ENCODE data around the gene ZNF235. TPM values are rescaled to one million over a fixed set of nuclear protein-coding genes. Genes with fewer than 3 reads are reported as not detected.
"Not testable (repeated sequence)": the region's sequence is repeated elsewhere in the genome, so short reads cannot be mapped to it uniquely, and the experiment has no call there.

The ZNF235 gene
- total and polyA plus RNA-seq, 8 donors, result 0.89 to 14.9 (median 1.4) TPM

GRCh38 chr19:44341794-44342193, 37.0 kb upstream of the ZNF235 start:
- Histone ChIP-seq H3K4me3 (no peak overlapping the region), H3K36me3 (peaks cover 14 to 88% (median 63%) of the 10 kb centered on the region in 4 donors), H3K4me1 (no peaks in the 10 kb centered on the region), H3K9me3 (peaks cover 6 to 90% (median 67%) of the 10 kb centered on the region in 4 donors), H3K27ac (no peak overlapping the region), H3K27me3 (no peaks in the 10 kb centered on the region)
- TF ChIP-seq POLR2AphosphoS5 (IDR thresholded peaks at IDR 0.05), result no peak
- no peak for TF ChIP-seq POLR2A (IDR thresholded peaks at IDR 0.05)
- intact Hi-C loops (cut with DNase I; ENCODE audit: low total_unique reads), result no loop called here
- WGBS, 5 donors, result 72 to 87% (median 86%) methylated on average over 2 of the region's 2 CpGs
- no peak for DNase-seq

DNA sequence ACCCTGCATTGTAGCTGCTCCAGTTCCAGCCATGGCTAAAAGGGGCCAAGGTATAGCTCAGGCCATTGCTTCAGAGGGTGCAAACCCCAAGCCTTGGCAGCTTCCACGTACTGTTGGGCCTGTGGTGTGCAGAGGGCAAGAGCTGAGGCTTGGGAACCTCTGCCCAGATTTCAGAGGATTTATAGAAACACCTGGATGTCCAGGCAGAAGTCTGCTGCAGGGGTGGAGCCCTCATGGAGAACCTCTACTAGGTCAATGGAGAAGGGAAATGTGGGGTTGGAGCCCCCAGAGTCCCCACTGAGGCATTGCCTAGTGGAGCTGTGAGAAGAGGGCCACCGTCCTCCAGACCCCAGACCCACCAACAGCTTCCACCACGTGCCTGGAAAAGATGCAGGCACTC, 29.8 kb upstream of the ZNF235 start:
- DNase-seq; H3K27ac ChIP-seq; H3K4me3 ChIP-seq; H3K27me3 ChIP-seq; H3K4me1 ChIP-seq; intact Hi-C loops (cut with DNase I; ENCODE audit: low total_unique reads): not testable (repeated sequence)
- peaks cover 25 to 92% (median 74%) of the 10 kb centered on the region in 4 donors for H3K9me3 ChIP-seq
- H3K36me3 ChIP-seq, result peaks cover 59 to 97% (median 97%) of the 10 kb centered on the region in 4 donors
- 59 to 84% (median 75%) methylated on average over 3 of the region's 3 CpGs for WGBS, 5 donors

- no peak for TF ChIP-seq POLR2A (IDR thresholded peaks at IDR 0.05)
- TF ChIP-seq POLR2AphosphoS5 (IDR thresholded peaks at IDR 0.05), result no peak
- TF ChIP-seq CTCF (IDR thresholded peaks at IDR 0.05), result no peak
- TF ChIP-seq EP300 (IDR thresholded peaks at IDR 0.05), result no peak
These were observed 27.3 kb upstream of the ZNF235 start for GRCh38 chr19:44332145-44332544.

DNA sequence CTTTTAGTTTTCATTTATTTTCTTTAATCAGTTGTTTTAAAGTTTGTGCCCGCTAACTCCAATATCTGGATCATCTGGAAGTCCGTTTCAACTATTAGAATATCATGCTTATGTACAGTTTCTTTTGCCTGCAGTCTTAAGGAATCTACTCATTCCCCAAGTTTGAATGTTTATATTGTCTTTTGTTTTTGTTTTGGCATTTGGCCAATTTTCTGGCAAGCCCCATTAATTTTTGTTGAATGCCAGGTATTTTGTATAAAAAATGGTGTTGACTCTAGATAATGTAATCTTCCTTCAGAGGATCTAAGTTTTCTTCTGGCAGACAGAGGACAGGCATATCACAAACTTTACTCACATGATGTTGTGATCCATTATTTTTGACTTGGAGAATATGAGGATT, 11.1 kb upstream of the ZNF235 start:
- H3K4me3 ChIP-seq, result no peak overlapping the region
- no peaks in the 10 kb centered on the region for H3K36me3 ChIP-seq
- H3K27ac ChIP-seq, result no peak overlapping the region
- H3K9me3 ChIP-seq, result peaks cover 1 to 99% (median 81%) of the 10 kb centered on the region in 4 donors
- WGBS, 5 donors, result 60 to 80% (median 68%) methylated on average over 2 of the region's 2 CpGs
- TF ChIP-seq POLR2A (IDR thresholded peaks at IDR 0.05) (no peak), EP300 (IDR thresholded peaks at IDR 0.05) (no peak), POLR2AphosphoS5 (IDR thresholded peaks at IDR 0.05) (no peak), CTCF (IDR thresholded peaks at IDR 0.05) (no peak)
- no peaks in the 10 kb centered on the region for H3K4me1 ChIP-seq
- intact Hi-C loops (cut with DNase I; ENCODE audit: low total_unique reads), result no loop called here
- H3K27me3 ChIP-seq, result no peaks in the 10 kb centered on the region
- DNase-seq, result no peak

More at GRCh38 chr19:44332145-44332544, 27.3 kb upstream of the ZNF235 start:
- H3K27ac ChIP-seq, result no peak overlapping the region
- 89 to 100% (median 96%) methylated on average over 1 of the region's 1 CpG for WGBS, 5 donors
- no peak overlapping the region for H3K4me3 ChIP-seq
- H3K9me3 ChIP-seq, result peaks cover 29 to 98% (median 89%) of the 10 kb centered on the region in 4 donors
- no peak for DNase-seq
- H3K4me1 ChIP-seq, result no peaks in the 10 kb centered on the region
- peaks cover 71 to 99% (median 98%) of the 10 kb centered on the region in 4 donors for H3K36me3 ChIP-seq
- H3K27me3 ChIP-seq, result no peaks in the 10 kb centered on the region
- intact Hi-C loops (cut with DNase I; ENCODE audit: low total_unique reads), result no loop called here

DNA sequence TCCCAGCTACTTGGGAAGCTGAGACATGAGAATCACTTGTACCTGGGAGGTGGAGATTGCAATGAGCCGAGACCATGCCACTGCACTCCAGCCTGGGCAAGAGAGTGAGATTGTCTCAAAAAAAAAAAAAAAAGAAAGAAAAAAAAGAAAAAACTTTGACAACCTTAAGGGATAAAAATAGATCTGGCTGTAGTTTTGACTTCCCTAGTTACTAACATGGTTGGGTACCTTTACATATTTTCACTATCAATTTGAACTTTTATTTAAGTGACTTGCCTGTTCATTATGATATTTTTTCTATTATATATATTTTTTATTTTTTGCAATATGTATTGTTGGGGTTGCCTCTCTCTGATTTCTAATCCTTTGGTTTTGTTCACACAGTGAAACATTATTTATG, 8.4 kb upstream of the ZNF235 start:
- H3K36me3 ChIP-seq, result no peaks in the 10 kb centered on the region
- DNase-seq, result no peak
- intact Hi-C loops (cut with DNase I; ENCODE audit: low total_unique reads), result no loop called here
- H3K4me3 ChIP-seq, result no peak overlapping the region
- TF ChIP-seq EP300 (IDR thresholded peaks at IDR 0.05), result no peak
- TF ChIP-seq CTCF (IDR thresholded peaks at IDR 0.05), result no peak
- no peak for TF ChIP-seq POLR2AphosphoS5 (IDR thresholded peaks at IDR 0.05)
- H3K27ac ChIP-seq, result no peak overlapping the region
- H3K9me3 ChIP-seq, result peaks cover 0 to 99% (median 73%) of the 10 kb centered on the region in 4 donors
- 90 to 100% (median 95%) methylated on average over 1 of the region's 1 CpG for WGBS, 5 donors
- no peaks in the 10 kb centered on the region for H3K4me1 ChIP-seq
- no peaks in the 10 kb centered on the region for H3K27me3 ChIP-seq
